ENCODE measurements around the gene THOC2. TPM values are rescaled to one million over a fixed set of nuclear protein-coding genes. Genes with fewer than 3 reads are reported as not detected.
"Not testable (repeated sequence)": the region's sequence is repeated elsewhere in the genome, so short reads cannot be mapped to it uniquely, and the experiment has no call there.

THOC2 gene
- total RNA-seq = 33.5 TPM

- H3K27me3 ChIP-seq = no peaks in the 10 kb centered on the region
- TF ChIP-seq CTCF (IDR thresholded peaks at IDR 0.05) = peak; percentile 9 to 38 (median 31)
- intact Hi-C loops (cut with DNase I) = loop anchor here (10.0 kb wide), 1 partner anchor 232 kb away; the partner anchor contains the start of gene STAG2
- peak within 1 kb of the TSS; percentile 80 to 81 for H3K27ac ChIP-seq
- peak; percentile 53 to 93 for DNase-seq (ENCODE audit: low spot score in 2 of 2)
- H3K4me1 ChIP-seq = no peaks in the 10 kb centered on the region
- no peaks in the 10 kb centered on the region for H3K36me3 ChIP-seq
- H3K4me3 ChIP-seq = peak within 1 kb of the TSS; percentile 61 to 67
- no peaks in the 10 kb centered on the region for H3K9me3 ChIP-seq
Measured at GRCh38 chrX:123732670-123733363, at the start of gene THOC2. Gene THOC2, minus strand, starts transcription at chrX:123733052. Its CDS starts 30 bp downstream, at chrX:123733022.

- H3K9me3 ChIP-seq; H3K4me3 ChIP-seq; H3K27ac ChIP-seq; H3K4me1 ChIP-seq; H3K27me3 ChIP-seq; intact Hi-C loops (cut with DNase I); H3K36me3 ChIP-seq; DNase-seq (ENCODE audit: low spot score in 2 of 2): not testable (repeated sequence)
Measured at GRCh38 chrX:123781786-123782185, 48.9 kb upstream of the THOC2 start.

- Histone ChIP-seq H3K4me3 (no peak overlapping the region), H3K27ac (no peak overlapping the region), H3K4me1 (no peaks in the 10 kb centered on the region), H3K9me3 (no peaks in the 10 kb centered on the region), H3K36me3 (no peaks in the 10 kb centered on the region), H3K27me3 (no peaks in the 10 kb centered on the region)
- no peak for TF ChIP-seq CTCF (IDR thresholded peaks at IDR 0.05)
- intact Hi-C loops (cut with DNase I) = no loop called here
- no peak for DNase-seq (ENCODE audit: low spot score in 2 of 2)
Measured at GRCh38 chrX:123779908-123780396, 47.1 kb upstream of the THOC2 start.

- Histone ChIP-seq H3K36me3 (no peaks in the 10 kb centered on the region), H3K27ac (no peak overlapping the region), H3K9me3 (no peaks in the 10 kb centered on the region), H3K4me3 (no peak overlapping the region), H3K4me1 (no peaks in the 10 kb centered on the region), H3K27me3 (no peaks in the 10 kb centered on the region)
- DNase-seq (ENCODE audit: low spot score in 2 of 2) = no peak
- intact Hi-C loops (cut with DNase I) = no loop called here
- TF ChIP-seq CTCF (IDR thresholded peaks at IDR 0.05) = no peak
Measured at GRCh38 chrX:123773258-123773988, 40.6 kb upstream of the THOC2 start.

GRCh38 chrX:123771449-123772064, 38.7 kb upstream of the THOC2 start:
- Histone ChIP-seq H3K27ac (no peak overlapping the region), H3K9me3 (no peaks in the 10 kb centered on the region), H3K4me1 (no peaks in the 10 kb centered on the region), H3K27me3 (no peaks in the 10 kb centered on the region), H3K36me3 (no peaks in the 10 kb centered on the region), H3K4me3 (no peak overlapping the region)
- intact Hi-C loops (cut with DNase I) = no loop called here
- DNase-seq (ENCODE audit: low spot score in 2 of 2) = no peak
- TF ChIP-seq CTCF (IDR thresholded peaks at IDR 0.05) = no peak

Measured in ascending aorta (tissue), 2 donors.